HG02870 (cell line): ENCODE results near the gene PLS1.
"Not testable (repeated sequence)": the region's sequence is repeated elsewhere in the genome, so short reads cannot be mapped to it uniquely, and the experiment has no call there.

Experiments used
- ATAC-seq: cut with Tn5 transposase; IDR thresholded peaks from one replicate; pipeline ENCODE4 v1.9.1; 2021; ENCODE audit warnings: mild to moderate bottlenecking, moderate library complexity; ENCODE audit not compliant: unreplicated experiment

The PLS1 gene

DNA sequence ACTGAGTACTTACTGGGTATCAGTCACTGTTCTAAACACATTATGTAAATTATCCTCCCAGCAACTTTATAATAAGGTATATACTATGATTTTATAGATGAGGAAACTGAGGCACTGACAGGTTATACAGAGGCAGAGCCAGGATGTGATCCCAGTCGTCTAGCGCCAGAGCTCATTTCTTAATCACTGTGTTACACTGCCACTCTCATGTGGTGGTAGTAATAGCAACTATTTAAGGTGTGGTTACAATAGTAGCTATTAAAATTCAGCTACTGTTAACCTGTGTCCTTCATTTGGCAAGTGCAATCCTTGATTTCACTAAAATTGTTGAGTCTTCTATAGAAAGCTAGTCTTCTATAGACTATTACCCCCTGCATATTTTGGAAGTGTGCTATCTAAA, 84.5 kb downstream of the PLS1 start:
- no peak for ATAC-seq

DNA sequence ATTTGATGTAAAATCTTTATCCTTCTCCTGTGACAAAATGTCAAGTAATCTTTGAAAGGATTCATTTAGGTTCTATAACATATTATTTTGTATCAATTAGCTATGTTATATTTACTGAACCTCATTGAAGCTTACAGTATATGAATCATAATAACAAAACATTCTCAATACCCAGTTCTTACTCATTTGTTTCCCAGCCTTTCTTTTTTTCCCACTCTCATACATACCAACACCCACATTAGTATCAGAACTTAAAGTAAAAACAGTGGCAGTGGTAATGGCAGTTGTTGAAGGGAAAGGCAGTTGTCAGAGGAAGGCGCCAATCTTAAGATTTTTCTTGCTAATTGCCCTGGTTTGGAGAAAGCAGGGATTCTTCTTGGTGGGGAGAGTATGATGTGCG, 94.4 kb downstream of the PLS1 start:
- no peak for ATAC-seq

DNA sequence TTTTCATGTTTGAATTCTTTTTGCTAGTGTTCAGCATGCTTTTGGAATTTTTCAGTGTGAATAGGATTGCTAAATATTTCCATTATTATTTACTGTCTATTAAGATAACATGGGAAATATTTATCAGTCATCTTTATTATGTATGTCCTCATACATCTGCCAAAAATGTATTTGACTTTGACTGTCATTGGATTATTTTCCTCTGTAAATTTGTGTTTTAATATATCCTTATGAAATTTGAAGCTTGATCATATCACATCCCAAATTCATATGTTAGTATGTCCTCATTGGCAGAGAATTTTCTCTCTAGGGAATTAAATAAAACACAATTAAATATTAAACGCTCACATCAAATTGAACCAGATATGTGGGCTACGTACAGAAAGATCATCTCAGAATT, 95.3 kb downstream of the PLS1 start:
- no peak for ATAC-seq

DNA sequence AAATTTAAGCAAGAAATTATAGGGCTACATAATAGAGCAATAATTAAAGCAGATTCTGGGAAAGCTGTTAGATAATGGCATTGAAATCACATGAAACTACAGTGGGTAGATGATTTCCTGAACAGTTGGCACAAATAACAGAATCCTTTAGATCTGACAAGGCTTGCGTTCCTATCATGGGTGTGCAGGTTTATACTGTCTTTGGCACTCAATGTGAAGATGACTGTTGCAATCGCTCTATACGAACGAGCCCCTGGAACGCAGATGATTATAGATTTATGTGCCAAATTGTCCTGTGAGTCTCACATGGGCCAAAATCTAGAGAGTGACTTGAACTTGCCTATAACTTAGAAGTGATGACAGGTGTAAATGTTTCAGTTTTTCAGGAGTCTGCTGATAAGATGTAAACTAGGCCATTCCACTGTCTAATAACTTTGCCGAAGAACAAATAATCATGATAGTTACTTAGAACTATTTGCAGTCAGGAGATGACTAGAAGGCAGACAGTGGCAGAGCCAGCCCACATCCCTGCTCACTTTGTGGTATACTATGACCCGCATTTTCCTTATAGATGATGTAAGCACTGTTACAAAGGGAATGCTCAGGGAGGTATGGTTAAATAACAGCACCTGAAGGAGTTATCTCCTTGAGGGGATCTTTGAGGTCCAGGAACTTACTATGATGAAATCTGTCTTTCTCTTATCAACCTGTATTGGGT, 97.1 kb downstream of the PLS1 start:
- ATAC-seq = no peak

DNA sequence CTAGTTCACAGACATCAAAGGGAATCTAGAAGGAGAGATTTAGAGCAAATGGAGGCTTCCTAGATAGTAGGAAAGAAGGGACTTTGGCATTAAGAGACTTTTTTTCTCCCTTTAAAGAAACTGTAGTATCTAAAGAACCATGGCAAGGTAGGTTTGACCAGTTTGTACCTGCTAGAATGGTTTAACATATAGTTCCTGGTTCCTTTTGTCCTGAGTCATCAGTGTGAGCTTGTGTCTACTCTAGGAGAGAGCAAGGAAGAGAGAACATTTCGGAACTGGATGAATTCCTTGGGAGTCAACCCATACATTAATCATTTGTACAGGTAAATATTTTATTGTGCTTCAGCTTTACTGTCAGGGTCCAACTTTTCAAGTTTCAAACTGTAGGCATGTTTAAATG, 98.0 kb downstream of the PLS1 start:
- ATAC-seq = no peak

DNA sequence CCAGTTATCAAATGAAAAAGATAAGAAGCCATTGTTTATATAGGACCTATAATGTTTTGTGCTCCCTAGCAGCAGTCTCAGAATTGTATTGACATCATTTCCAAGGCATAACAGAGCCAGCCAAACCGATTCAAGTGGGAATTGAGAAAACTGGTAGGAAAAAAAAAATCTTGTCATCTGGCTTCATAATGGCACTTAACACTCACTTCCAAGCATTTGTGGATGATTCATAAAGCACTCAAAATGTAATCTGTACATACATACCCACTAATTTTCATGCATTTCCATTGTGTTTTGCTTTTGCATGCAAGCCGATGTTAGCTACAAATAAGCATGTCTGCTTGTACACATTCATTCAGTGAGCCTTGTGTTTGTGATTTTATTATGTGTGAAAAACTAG, 109.0 kb downstream of the PLS1 start:
- ATAC-seq = no peak

DNA sequence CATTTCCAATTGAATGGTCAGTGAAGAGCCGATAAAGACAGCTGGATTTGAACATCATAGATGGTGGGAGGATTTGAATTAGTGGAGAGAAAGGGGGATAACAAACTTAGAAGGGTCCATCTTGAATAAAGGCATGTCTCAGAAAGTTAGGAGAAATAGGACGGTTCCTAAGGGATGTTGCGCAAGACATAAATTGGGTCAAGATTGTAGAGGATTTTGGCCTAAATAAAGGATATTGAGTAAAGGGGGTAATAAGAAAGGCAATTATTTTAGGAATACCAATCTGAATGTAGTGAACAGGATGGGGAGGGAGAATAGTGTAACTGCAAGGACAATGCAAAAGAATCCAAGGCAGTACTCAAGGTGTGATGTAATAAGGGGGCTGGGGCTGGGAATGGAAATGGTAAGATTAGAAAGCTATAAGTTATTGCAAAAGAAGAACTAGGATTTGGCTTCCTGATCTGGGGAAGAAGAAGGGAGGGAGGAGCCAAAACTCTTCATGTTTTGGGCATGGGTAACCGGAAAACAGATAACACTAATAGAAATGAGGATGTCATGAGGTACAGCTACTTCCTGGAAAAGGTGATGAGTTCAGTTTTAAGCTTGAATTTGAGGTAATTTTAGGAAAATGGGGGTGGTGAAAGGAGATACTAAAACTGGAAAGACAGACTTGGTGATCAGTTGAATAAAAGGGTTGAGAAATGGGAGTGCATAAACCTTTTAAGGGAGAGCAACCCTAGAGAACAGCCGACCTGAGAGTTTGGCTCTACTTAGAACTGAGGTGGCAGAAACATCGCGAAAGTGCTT, 110.3 kb downstream of the PLS1 start:
- ATAC-seq = no peak

DNA sequence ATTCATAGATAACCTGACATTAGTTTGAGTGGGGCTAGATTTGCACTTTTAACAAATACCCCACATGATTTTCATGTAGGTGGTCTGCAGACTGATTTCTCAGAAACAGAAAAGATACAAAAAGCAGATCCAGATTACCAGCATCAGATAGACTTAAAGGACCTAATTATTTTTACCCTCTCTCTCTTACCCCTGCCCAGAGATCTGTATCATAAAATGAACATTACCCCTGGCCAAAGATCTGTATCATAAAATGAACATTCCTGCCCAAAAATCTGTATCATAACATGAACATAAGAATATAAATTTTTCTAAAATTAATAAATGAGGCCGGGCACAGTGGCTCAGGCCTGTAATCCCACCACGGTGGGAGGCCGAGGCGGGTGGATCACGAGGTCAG, 113.0 kb downstream of the PLS1 start:
- ATAC-seq = no peak

DNA sequence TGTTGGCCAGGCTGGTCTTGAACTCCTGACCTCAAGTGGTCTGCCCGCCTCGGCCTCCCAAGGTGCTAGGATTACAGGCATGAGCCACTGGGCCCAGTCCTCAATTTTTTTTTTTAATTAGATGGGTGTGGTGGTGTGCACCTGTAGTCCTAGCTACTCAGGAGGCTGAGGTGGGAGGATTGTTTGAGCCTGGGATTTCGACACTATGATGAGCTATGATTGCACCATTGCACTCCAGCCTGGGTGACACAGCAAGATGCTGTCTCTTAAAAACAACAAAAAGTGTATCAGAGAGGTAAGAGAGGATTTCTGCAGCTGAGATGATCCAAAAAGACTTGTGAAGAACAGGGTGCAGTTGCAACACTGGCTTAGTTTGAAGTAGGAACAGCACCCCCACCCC, 118.7 kb downstream of the PLS1 start:
- ATAC-seq = not testable (repeated sequence)

DNA sequence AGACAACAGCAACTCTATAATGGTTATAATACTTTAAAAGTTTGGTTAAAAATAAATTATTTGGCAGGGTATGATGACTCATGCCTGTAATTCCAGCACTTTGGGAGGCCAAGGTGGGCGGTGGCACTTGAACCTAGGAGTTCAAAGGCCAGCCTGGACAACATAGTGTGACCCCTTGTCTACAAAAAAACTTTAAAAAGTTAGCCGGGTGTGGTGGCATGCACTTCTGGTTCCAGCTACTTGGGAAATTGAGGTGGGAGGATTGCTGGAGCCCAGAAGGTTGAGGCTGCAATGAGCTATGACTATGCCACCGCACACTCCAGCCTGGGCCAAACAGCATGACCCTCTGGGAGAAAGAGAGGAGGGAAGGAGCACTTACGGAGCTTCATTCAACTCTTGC, 119.9 kb downstream of the PLS1 start:
- no peak for ATAC-seq

DNA sequence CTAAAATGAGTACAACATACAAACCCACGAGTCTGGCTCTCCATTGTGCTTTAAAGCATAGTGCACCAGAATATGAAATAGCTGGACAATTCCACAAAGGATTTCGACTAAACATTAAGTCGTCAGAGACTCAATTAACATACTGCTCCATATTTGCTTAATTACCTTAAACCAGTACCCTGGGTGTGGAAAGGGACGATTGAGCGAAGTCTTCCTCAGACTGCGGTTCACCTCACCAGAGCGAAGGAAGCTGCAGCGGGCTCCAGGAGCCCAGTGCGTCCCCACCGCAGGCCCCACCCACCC, 127.4 kb downstream of the PLS1 start:
- no peak for ATAC-seq

DNA sequence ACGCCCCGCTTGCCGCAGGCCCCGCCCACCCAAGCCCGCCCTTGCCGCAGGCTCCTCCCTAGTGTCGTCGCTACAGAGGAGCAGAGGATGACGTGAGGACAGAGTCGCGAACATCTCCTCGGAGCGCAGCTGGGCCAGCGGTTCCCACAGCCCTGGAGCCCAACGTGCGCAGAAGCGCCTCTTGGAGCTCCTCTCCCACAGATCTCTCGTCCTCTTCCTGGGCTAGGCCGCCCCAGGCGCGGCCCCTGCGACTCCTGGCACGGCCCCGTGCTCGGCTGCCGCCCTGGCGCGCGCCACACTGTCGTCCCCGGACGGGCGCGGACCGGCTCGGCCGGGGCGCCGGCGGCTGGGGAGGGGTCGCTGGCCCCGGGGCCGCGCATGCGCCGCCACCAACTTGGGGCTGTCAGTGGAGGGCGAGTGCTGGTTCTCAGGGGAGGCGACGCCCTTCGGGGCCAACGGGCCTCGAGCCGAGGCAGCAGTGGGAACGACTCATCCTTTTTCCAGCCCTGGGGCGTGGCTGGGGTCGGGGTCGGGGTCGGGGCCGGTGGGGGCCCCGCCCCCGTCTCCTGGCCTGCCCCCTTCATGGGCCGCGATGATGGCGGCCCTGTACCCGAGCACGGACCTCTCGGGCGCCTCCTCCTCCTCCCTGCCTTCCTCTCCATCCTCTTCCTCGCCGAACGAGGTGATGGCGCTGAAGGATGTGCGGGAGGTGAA, 127.9 kb downstream of the PLS1 start, which contains the start of gene TRPC1:
Gene TRPC1, plus strand, starts transcription at position 67 of the 714 bp plus-strand sequence. Its CDS starts 526 bp downstream, at position 593.
- ATAC-seq = peak; percentile 94

DNA sequence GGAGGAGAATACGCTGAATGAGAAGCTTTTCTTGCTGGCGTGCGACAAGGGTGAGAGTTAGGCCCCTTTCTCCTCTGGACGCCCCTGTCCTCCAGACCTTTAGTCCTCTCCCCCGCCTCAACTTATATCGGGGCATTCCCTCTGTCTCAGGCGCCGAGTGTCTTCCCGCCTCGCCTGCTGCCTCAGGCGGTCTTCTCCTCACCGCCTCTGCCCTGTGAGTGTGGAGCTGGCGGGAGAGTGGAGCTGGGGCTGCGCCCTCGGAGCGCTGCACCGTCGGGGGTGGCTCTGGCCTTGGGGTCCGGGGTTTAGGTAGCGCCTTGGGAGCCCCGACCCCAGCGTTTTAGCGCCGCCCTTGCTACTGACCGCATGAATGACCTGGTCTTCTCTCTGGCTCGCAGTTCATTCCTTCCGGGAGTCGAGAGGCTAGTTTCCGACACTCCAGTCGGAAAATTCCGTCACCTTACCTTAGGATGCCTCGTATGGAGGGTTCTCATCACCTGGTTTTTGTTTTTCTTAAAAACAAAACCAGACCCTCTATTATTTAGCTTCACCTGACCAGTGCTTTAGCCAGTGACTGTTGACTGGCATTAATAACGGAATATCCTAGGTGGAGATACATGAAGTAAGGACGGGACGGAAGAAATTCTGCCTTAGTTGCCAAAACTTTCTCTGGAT, 128.6 kb downstream of the PLS1 start:
- peak; percentile 3 for ATAC-seq

DNA sequence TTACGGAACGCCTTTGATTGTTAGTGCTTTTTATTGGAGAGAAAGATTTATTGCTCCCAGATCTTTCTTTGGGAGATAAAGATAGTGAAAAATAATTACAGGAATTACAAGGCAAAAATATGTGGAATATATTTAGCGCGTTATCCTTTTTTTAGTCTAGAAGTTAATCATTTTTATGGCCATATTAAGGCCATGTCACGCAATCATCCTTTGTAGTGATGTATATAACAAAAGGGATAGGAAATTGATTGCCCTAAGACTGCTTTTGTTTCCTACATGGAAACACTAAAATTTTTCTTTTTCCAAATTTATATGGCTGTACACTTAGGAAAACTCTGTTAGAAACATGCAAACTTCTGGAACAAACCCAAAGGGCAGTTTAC, 129.2 kb downstream of the PLS1 start:
- no peak for ATAC-seq

DNA sequence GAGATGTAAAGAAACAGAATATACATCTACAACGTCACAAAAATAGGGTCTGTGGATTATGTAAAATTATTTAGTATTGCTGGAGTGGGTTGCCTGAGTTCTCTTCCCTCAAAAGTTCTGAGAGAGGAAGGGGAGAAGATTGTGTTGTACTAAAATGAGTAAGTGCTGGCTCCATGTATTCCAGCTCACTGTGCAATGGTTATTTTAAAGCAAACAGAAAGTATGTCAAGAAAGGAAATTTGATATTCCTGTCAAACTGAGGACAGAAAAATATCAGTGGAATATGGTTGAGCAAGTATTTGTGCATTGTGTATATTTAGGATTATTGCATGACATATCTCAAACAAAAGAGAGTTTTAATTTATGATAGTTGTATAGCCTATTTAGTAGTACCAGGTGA, 129.8 kb downstream of the PLS1 start:
- no peak for ATAC-seq

DNA sequence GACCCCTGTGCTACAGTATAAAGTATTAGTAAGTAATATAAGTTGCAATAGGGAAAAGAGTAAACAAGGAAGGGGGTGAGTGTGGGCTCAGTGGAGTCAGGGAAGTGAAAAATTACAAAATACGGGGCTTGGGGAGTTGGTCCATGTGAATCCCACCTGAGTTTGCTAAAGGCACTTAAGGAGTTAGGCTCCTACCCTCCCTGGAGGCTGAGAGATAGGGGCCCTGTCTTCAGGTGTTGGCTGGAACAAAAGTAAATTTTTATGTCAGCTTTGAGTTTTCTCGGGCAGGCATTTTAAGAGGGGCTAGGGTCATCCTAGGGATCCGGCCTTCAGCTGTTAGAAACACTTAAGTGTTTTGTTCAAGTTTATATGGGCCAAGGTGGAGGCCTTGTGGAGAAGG, 135.9 kb downstream of the PLS1 start:
- no peak for ATAC-seq

DNA sequence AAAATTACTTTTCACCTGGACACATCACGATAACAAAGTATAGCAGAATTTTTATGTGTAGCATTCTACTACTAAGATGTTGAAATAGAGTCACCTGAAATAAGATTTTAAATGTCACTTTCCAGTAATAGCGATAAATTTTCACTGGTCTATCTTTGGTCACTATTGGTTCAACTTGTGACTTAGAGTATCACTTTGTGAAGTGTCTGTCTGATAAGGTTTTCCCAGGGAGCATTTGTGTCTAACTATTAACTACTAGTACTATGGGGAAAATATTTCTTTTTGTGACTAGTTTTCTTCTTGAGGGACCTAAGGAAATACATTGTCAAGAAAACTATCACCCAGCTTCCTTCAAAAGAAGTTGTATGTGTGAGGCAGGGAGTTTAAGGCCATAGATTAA, 138.6 kb downstream of the PLS1 start:
- no peak for ATAC-seq

DNA sequence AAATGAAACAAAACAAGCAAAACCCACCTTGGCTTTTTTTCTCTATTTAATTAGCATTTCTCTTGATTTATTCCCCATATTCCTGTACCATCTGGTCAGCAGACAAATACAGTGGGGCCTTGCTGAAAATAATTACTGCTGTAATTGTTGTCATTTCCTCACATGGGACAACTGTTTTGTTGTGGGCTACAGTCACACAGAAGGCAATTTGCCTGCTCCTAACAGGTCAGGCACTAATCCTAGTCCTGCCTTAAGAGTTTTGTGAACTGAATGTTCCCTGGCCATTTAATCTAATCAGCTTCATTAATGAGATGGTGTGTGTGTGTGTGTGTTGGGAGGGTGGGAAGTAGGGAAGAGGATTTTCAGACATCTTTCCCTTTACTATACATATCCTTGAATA, 139.3 kb downstream of the PLS1 start:
- no peak for ATAC-seq

DNA sequence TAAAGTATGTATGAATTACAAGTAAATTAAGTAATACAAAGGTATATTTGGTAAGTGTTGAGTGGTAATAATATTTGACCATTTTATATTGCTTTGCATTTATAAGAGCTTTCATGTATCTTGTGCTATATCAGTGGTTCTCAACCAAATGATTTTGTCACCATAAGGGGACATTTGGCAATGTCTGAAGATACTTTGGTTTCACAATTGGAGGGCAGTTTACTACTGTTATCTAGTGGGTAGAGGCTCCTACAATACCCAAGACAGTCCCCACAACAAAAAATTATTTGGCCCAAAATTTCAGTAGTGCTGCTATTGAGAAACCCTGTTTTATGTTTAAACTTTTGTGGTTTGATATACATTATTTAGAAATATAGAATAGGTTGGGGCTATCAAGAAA, 142.2 kb downstream of the PLS1 start:
- no peak for ATAC-seq

DNA sequence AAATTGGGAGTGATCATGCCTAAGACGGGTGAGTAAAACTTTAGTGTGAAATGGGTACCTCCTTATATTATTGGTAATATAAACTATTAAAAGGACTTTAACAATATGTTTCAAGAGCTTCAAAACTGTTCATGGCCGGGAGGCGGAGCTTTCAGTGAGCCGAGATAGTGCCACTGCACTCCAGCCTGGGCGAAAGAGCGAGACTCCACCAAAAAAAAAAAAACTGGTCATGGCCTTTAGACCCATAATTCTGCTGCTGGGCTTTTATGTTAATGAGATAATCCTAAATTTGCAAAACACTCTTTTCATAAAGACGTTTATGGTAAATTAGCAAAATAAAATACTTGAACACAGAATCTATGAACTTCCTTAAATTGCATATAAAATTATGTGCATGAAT, 150.5 kb downstream of the PLS1 start:
- ATAC-seq = no peak

DNA sequence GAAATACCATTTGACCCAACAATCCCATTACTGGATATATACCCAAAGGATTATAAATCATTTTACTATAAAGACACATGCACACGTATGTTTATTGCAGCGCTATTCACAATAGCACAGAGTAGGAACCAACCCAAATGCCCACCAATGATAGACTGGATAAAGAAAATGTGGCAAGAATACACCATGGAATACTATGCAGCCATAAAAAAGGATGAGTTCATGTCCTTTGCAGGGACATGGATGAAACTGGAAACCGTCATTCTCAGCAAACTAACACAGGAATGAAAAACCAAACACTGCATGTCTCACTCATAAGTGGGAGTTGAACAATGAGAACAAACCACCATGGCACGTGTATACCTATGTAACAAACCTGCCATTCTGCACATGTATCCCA, 154.3 kb downstream of the PLS1 start:
- ATAC-seq = not testable (repeated sequence)
